ELF-1 (cell line): ENCODE data around the gene COPS4.
"Not testable (repeated sequence)": the region's sequence is repeated elsewhere in the genome, so short reads cannot be mapped to it uniquely, and the experiment has no call there.

Experiments used
- DNase-seq: peaks from one replicate; pipeline ENCODE4 v3.0.0-alpha.2; 2016; ENCODE audit warnings: low read depth, low spot score

The COPS4 gene

DNA sequence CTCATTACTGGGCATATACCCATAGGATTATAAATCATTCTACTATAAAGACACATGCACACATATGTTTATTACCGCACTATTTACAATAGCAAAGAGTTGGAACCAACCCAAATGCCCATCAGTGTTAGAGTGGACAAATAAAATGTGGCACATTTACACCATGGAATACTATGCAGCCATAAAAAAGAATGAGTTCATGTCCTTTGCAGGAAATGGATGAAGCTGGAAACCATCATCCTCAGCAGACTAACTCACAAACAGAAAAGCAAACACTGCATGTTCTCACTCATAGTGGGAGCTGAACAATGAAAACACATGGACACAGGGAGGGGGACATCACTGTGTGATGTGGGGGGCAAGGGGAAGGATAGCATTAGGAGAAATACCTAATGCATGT lies 11.4 kb upstream of the COPS4 start:
- not testable (repeated sequence) for DNase-seq

DNA sequence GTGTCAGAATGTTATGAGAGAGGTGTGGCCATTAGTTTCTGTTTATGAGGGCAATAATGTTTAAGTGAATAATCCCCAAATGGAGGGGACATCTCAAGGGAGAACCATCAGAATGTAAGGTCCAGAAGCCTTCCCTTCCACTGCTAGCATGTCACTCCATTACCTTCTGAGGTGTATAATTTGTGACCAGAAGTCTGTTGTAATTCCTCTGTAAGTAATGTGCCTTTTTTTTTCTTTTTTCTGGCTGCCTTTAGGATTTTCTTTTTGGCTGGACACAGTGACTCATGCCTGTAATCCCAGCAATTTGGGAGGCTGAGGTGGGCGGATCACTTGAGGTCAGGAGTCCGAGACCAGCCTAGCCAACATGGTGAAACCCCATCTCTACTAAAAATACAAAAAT lies 10.8 kb upstream of the COPS4 start:
- no peak for DNase-seq

DNA sequence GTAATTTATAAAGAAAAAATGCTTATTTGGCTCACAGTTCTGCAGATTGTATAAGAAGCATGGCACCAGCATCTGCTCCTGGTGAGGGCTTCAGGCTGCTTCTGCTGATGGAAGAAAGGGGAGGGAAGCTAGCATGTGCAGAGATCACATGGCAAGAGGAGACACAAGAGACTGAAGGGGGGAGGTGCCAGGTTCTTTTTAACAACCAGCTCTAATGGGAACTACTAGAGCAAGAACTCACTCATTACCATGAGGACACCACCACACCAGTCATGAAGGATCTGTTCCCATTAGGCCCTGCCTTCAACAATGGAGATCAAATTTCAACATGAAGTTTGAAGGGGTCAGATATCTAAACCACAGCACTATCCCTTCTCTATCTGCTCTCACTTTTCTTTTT lies 9.4 kb upstream of the COPS4 start:
- DNase-seq: peak; percentile 26

DNA sequence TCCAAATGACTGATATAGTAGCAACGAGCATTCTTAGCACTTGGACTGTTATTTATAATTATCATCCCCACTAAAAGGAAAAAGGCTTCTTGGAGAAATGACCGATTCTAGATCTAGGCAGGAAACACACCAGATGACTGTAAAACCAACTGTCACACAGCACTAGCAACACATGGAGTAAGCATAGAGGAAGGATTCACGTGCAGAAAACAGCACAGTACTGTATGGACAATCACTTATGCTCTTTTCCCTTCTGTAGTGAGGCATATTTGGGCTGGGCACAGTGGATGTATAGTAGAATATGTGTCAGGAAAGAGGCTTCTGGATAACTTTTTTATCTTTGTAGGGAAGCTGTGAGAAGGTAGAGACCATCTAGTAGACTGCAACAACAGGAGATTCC lies 6.0 kb upstream of the COPS4 start:
- no peak for DNase-seq

DNA sequence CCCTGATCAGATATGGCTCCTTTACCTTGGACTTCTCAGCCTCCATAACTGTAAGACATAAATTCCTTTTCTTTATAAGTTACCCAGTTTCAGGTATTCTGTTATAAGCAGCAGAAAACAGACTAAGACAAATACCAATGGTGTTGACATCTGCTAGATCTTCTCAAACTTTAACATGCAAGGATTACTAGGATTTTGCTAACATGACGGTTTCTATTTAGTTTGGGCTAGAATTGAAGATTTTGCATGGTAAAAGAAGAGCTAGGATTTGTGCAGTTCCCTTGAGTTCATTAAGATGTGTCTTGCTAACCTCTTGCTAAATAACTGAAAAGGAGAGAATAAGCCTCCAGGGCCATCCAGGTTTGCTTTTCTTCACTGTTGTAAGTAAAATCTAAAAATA lies 5.3 kb upstream of the COPS4 start:
- no peak for DNase-seq

DNA sequence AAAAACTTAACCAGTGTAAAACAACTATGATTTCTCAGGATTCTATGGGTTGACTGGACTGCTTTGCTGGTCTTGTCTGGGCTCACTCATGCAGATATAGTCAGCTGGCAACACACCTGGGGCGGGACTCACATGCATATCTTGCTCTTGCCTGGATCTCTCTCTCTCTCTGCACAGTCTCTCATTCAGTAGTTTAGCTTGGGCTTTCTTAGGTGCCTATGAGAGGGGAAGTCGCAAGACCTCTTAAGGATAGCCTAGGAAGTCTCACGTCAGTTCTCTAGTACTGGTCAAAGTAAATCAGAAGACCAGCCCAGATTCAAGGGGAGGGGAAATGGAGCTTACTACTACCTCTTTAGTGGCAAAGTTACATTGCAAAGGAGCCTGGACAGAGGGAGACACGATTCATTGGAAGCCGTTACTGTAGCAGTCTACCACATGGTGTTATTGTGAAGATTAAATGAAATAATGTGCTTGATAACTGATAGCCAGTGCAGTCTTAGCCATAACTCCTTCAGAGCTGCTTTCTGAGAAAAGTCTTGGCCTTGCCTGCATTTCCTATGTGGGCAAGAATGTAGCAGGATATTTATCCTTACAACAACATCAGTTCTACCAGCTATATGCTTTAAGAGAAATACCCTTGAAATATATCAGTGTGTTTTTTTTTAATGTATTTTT lies 2.1 kb downstream of the COPS4 start:
- no peak for DNase-seq

DNA sequence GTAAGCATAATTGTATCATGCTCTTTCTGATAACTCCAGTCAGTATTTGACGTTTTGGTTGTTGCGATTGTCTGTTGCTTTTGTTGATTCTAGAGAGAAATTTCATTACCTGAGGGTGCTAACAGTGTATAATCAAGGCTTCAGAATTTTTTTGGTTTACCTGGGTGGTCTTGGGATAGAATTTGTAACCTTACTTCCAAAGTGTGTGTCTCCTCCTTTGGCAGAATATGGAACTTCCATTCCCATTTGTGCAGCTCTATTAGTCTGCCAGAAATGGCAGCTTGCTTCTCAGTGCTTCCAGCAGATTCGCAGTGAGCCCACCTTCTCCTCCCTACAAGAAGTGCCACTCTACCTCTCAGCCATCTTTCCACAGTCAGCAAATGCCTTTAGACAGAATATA lies 5.3 kb downstream of the COPS4 start:
- no peak for DNase-seq

DNA sequence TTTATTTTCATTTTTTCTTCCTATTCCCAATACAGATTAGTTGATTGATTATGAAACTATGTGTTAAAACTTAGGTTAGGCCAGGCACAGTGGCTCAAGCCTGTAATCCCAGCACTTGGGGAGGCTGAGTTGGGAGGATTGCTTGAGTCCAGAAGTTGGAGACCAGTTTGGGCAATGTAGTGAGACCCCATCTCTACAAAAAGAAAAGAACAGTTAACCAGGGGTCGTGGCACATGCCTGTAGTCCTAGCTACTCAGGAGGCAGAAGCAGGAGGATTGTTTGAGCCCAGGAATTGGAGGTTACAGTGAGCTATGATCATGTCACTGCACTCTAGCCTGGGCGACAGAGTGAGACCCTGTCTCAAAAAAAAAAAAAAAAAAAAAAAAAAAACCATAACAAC lies 8.2 kb downstream of the COPS4 start:
- not testable (repeated sequence) for DNase-seq

DNA sequence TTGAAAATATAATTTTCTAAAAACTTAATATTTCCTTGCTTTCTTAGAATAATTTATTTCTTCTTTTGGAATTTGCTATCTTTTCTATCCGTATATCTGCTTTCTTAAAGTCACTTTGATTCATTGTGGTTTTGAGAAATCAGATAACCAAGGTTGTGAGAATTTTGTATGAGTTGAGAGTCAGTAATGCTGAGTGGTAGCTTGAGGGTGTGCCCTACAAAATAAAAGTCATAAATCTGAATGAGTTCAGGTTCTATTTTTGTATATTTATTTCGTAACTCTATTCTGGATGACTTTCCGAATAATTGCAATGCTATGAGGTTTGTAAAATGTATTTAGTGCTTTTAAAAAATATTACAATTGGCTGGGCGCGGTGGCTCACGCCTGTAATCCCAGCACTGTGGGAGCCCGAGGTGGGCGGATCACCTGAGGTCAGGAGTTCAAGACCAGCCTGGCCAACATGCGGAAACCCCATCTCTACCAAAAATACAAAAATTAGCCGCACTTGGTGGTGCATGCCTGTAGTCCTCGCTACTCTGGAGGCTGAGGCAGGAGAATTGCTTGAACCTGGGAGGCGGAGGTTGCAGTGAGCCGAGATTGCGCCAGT lies 8.9 kb downstream of the COPS4 start:
- no peak for DNase-seq

DNA sequence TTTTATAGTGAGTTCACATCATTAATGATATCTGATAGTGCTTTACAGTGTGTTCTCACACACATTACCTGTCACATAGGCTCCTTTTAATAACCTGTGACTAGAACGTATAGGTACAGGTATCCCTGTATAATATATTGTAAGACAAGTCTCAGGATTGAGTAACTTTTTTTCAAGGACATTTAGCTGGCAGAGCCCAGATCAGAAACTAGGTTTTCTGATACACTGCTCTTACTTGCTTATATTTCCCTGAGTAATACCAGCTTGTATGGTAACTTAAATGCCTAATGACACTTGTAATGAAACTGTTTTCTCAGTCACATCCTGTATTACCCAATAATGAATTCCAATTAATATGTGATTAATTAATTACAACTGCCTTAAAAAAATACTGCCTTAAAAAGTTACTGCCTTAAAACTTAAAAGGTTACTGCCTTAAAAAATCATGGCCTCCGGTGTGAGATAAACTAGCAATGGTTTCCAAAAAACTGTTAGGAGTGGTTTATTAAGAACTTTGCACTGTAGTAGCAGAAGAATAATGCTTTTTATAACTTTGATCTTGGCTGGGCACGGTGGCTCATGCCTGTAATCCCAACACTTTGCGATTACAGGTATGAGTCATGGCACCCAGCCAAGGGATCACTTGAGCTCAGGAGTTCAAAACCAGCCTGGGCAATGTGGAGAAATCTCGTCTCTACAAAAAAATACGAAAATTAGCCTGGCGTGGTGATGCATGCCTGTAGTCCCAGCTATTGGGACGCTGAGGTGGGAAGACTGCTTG lies 11.9 kb downstream of the COPS4 start:
- DNase-seq: no peak

DNA sequence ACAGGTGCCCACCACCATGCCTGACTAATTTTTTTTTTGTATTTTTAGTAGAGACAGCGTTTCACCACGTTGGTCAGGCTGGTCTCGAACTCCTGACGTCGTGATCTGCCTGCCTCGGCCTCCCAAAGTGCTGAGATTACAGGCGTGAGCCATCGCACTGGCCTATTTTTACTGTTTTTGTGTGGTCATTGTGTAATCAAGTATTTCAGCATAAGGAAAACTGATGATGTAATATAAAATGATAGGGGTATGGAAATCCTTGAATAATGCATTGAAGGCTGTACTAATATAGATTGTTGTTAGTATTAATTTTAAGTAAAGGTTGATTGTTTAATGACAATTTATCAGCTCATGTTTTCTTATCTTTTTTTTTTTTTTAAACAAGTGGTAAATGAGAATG lies 13.8 kb downstream of the COPS4 start:
- not testable (repeated sequence) for DNase-seq

DNA sequence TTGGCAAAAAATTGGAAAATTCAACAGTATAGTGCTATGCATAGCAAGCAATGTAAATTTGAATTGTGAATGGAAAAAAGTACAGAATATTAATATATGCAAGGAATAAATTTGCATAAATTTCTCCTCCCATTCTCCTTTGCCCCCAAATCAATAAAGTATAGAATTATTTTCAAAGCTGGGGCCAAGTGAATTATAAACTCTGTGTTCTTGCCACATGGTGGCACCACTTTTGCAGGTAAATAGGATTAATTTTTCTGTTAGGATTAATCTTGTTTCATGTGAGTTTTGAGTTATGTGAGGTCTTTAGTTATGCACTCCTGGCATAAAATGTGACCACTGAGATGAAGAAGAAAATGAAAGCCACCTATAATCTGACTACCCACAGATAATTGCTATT lies 19.9 kb downstream of the COPS4 start:
- no peak for DNase-seq

DNA sequence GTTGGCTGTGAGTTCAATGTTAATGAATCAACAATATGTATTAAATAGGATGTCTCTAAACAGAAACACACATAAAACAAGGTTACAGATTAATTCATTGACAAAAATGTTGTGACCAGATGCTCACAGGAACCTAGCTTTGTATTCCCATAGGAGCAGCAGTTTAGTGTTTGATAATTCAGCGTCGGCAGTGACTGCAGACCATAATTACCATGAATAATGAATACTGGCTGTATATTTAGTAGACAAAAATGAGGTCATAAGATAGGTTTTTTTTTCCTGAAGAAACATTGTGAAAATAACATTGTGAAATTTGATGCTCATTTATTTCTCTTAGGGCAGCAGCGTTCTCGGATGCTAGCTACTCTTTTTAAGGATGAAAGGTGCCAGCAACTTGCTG lies 27.8 kb downstream of the COPS4 start:
- DNase-seq: no peak

DNA sequence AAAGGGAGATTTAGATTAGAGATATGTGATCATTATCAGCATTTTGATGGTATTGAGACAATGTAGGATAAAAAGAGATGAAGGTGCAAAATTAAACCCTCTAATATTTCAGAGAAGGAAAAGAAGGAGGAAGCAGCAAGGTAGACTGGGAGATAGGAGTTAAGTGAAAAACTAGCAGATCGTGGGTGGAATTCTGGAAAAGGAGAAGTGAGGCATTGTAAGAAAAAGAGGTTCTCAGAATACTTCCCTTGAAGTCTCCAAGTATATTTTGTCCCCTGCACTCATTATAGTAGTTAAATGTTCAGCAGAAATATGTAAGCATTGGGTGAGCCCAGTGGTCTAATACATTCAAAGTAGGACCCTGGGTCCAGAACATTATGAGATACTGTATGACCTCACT lies 30.3 kb downstream of the COPS4 start:
- no peak for DNase-seq

DNA sequence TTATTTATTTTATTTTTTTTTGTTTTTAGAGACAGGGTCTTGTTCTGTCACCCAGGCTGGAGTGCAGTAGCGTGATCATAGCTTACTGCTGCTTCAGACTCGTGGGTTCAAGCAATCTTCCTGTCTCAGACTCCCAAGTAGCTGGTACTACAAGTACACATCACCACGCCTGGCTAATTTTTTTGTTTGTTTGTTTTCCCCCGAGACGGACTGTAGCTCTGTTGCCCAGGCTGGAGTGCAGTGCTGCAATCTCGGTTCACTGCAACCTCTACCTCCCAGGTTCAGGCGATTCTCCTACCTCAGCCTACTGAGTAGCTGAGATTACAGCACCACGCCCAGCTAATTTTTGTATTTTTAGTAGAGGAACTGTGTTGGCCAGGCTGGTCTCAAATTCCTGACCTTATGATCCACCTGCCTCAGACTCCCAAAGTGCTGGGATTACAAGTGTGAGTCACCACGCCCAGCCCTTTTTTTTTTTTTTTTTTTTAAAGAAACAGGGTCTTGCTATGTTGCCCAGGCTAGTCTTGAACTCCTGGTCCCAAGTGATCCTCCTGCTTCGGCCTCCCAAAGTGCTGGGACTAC lies 32.2 kb downstream of the COPS4 start:
- DNase-seq: no peak

DNA sequence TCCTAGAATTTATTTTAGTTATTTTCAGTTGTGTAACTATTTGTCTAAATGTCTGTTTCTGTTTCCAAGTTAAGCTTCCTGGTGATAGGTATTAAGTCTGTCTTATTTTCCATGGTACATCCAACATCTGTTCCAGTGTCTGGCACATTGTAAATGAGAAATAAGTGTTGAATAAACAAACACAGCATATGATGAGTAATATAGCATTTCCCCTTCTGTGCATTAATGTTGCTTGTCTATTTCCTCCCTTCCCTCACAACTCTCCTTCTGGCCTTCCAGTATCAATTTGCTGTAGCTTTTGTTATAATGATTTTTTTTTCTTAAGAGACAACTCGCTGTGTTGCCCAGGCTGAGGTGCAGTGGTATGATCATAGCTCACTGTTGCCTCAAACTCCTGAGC lies 36.1 kb downstream of the COPS4 start:
- no peak for DNase-seq

DNA sequence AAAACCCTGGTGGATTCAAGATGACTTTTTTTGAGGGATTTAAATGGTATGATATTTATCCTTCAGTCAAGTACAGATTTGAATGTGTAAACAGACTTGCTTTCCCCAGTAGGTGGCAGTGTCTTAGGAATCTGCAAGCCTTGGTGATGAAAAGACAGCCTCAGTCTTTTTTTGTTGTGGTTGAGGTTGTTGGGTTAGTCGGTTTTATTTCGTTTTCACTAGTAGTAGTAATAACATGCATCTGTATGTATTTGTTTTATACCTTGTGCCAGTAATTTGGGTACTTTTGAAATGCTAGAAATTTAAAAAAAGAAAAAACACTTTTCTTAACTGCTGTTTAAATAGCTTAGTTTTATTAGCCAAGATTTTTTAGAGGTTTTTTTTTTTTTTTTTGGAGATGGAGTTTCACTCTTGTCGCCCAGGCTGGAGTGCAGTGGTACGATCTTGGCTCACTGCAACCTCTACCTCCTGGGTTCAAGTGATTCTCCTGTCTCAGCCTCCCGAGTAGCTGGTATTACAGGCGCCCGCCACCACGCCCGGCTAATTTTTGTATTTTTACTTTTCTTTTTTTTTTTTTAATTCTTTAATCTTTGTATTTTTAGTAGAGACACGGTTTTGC lies 39.2 kb downstream of the COPS4 start:
- peak; percentile 39 for DNase-seq

DNA sequence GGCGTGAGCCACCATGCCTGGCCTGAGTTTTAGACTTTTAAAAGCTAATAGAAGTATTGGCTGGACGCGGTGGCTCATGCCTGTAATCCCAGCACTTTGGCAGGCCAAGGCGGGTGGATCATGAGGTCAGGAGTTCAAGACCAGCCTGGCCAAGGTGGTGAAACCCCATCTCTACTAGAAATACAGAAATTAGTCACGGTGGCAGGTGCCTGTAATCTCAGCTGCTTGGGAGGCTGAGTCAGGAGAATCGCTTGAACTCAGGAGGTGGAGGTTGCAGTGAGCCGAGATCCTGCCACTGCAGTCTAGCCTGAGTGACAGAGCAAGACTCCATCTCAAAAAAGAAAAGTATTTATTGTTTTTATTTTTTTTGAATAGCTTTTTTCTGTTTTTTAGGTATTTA lies 39.8 kb downstream of the COPS4 start:
- not testable (repeated sequence) for DNase-seq

DNA sequence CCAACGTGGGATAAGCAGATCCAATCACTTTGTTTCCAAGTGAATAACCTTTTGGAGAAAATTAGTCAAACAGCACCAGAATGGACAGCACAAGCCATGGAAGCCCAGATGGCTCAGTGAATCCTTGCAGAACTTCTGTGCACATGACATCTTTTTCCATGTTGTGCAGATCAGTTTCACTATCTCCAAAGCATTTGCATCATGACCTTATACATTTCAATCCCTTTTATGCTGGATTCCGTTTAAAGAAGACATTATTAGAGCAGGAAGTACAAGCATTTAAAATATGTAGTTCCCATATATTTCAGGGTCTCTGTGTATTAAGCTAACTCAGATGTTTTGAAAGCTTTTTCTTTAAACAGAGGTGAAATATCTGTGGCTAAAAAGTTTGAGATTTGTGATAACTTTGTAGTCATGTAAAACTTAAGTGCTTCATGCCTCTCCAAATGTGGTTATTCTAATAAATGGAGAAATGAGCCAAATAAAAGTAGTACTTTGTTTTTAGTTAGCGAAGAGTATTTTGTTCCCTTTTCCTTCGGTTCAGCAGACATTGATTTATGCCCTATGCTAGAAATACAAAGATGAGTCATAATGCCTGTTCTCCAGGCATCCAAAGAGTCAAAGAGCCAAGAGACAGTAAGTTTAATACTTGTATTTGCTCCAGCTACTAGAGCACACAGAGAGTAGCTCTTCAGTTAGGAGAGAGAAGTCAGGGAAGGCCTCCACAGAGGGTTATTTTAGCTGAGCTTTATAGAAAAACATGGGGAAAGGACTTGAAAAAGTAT lies 40.5 kb downstream of the COPS4 start:
- DNase-seq: no peak

DNA sequence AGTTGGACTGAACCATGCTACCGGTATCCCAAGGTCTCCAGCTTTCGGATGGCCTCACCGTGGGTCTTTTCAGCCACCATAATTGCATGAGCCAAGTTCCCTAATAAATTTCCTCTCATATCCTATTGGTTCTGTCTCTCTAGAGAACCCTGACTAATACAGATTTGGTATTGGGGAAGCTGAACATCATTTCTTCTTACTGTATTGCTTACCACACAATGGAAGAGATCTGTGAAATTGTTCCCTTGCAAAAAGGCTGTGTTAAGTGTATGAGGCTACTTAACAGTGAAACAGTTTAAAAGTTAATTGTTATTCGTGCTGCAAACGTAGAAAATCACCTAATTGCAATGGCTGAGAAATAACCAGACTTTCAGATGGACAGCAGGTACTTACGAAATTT lies 45.6 kb downstream of the COPS4 start:
- no peak for DNase-seq

DNA sequence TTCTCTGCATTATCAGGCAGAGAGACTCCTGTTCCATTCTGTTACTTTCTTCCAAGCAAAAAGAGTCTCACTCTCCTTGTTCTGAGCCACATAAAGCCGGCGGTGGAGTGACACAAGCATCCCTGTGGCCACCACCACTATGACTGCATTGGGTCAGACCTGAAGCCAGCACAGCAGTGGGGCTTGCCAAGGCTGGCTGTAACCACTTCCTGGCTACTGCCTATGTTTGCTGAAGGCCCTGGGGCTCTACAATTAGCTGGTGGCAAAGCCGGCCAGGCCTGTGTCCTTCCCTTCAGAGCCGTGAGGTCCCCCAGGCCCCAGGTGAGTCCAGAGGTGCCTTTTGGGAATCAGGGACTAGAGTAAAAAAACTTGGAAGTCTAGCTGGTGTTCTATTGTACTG lies 47.8 kb downstream of the COPS4 start:
- DNase-seq: peak; percentile 5
